ENCODE measurements around the gene RASGRP3. TPM values are rescaled to one million over a fixed set of nuclear protein-coding genes. Genes with fewer than 3 reads are reported as not detected.
"Not testable (repeated sequence)": the region's sequence is repeated elsewhere in the genome, so short reads cannot be mapped to it uniquely, and the experiment has no call there.

RASGRP3 gene
- total RNA-seq, 2 donors from 2014 or later: 0.73 to 21.0 TPM

DNA sequence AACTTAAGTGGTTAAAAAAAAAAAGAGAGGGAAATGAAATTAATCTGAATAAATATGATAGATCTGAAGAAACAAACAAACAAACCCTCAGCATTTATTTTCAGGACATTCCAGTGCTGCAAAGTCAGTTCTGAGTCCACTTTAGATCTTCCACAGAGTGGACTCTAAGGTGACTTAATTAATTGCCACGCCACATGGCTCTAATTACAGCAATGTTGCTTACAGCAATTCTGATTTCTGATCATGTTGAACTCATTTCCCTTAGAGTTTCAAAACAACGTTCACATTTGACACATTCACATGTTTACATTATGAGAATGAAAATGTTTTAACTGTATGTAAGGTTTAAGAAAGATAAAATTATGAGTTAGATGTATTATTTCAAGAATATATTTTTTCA lies 38.6 kb upstream of the RASGRP3 start:
- intact Hi-C loops (cut with DNase I): loop anchor here (5.0 kb wide), 1 partner anchor 406 kb away; no protein-coding TSS in a partner anchor
- no peaks in the 10 kb centered on the region for H3K4me1 ChIP-seq (replicated peaks)
- H3K9me3 ChIP-seq: no peaks in the 10 kb centered on the region
- no peaks in the 10 kb centered on the region for H3K27me3 ChIP-seq (replicated peaks; ENCODE audit: insufficient read depth)
- 56% methylated on average over 2 of the region's 2 CpGs for WGBS
- H3K4me3 ChIP-seq: no peak overlapping the region
- TF ChIP-seq, protein P1, sequence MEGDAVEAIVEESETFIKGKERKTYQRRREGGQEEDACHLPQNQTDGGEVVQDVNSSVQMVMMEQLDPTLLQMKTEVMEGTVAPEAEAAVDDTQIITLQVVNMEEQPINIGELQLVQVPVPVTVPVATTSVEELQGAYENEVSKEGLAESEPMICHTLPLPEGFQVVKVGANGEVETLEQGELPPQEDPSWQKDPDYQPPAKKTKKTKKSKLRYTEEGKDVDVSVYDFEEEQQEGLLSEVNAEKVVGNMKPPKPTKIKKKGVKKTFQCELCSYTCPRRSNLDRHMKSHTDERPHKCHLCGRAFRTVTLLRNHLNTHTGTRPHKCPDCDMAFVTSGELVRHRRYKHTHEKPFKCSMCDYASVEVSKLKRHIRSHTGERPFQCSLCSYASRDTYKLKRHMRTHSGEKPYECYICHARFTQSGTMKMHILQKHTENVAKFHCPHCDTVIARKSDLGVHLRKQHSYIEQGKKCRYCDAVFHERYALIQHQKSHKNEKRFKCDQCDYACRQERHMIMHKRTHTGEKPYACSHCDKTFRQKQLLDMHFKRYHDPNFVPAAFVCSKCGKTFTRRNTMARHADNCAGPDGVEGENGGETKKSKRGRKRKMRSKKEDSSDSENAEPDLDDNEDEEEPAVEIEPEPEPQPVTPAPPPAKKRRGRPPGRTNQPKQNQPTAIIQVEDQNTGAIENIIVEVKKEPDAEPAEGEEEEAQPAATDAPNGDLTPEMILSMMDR (IDR thresholded peaks at IDR 0.05): no peak
- TF ChIP-seq POLR2A (IDR thresholded peaks at IDR 0.05) (no peak), POLR2AphosphoS5 (IDR thresholded peaks at IDR 0.05) (no peak)
- H3K36me3 ChIP-seq: no peaks in the 10 kb centered on the region
- no peak for DNase-seq (ENCODE audit: low spot score)
- no peak overlapping the region for H3K27ac ChIP-seq

DNA sequence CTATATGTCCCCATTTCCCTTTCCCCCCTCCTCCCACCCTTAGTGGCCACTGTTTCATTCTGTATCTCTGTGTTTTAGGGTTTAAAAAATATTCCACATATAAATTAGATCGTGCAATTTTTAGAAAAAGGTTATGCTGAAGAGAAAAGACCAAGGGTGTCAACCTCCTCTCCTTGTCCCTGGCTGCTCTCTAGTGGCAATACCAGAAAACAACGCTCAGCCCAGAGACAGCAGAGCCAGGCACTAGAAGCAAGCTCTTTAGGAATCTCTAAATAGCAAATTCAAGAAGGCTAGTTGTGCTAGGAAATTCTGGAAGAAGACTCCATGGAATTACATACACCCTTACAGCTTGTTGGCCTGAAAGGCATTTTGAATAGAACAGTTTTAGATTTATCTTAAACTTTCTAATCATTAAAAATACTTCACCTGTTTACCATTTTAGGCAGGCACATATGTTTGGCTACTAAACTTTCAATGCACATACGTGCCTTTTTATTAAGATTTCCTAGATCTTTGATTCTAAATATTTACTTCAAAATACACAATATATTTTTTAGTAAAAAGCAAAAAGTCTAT lies 35.1 kb upstream of the RASGRP3 start:
- H3K27ac ChIP-seq: no peak overlapping the region

DNA sequence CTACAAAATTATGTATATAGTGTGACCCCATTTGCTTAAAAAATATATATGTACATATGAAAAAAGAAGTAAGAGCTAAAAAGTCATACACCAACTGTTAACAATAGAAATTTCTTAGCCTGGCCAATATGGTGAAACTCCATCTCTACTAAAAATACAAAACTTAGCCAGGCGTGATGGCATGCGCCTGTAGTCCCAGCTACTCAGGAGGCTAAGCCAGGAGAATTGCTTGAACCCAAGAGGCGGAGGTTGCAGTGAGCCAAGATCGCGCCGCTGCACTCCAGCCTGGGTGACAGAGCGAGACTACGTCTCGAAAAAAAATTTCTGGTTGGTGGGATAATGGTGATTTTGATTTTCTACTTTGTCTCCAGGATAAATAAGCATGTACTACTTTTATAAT lies 34.4 kb upstream of the RASGRP3 start:
- H3K27me3 ChIP-seq (replicated peaks; ENCODE audit: insufficient read depth); H3K9me3 ChIP-seq; DNase-seq (ENCODE audit: low spot score); H3K4me1 ChIP-seq (replicated peaks); H3K4me3 ChIP-seq; H3K27ac ChIP-seq; intact Hi-C loops (cut with DNase I); H3K36me3 ChIP-seq: not testable (repeated sequence)
- WGBS: 96% methylated on average over 9 of the region's 9 CpGs

More for the DNA sequence above, 35.1 kb upstream of the RASGRP3 start:
- intact Hi-C loops (cut with DNase I): no loop called here
- no peak for DNase-seq (ENCODE audit: low spot score)
- no peaks in the 10 kb centered on the region for H3K4me1 ChIP-seq (replicated peaks)
- TF ChIP-seq, protein P1 (IDR thresholded peaks at IDR 0.05): peak in 2 of 4 experiments; percentile 37 to 39
- TF ChIP-seq POLR2AphosphoS5 (IDR thresholded peaks at IDR 0.05): no peak
- no peak overlapping the region for H3K4me3 ChIP-seq
- no peaks in the 10 kb centered on the region for H3K27me3 ChIP-seq (replicated peaks; ENCODE audit: insufficient read depth)
- H3K9me3 ChIP-seq: no peaks in the 10 kb centered on the region
- H3K36me3 ChIP-seq: no peaks in the 10 kb centered on the region
- WGBS: 38% methylated on average over 3 of the region's 3 CpGs

DNA sequence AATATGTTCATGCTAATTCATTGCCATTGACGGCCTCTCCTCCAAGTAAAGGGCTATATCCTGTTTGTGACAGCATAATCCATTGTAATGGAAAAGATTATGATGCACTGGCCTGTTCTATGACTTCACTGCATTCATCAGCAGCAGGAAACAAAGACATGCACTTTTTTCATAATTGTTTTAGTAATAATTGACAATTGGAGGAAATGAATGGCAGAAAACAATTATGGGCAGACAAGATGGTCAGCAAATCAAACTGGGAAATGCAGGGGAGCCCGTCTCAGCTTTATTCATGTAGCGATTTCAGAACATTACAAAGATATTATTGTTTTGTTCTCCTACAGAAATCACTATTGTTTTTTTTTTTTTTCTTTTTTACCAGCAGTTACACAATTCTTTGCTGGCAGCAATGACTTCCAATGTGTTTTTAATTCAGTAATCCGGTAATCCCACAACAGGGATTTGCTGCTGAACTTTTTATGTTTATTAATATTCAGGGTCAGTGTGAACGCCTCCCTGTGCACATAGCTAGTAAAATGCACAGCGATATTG lies 33.8 kb upstream of the RASGRP3 start:
- Histone ChIP-seq H3K4me1 (replicated peaks) (no peaks in the 10 kb centered on the region), H3K27ac (no peak overlapping the region), H3K9me3 (no peaks in the 10 kb centered on the region), H3K27me3 (replicated peaks; ENCODE audit: insufficient read depth) (no peaks in the 10 kb centered on the region), H3K4me3 (no peak overlapping the region), H3K36me3 (no peaks in the 10 kb centered on the region)
- no peak for DNase-seq (ENCODE audit: low spot score)
- intact Hi-C loops (cut with DNase I): no loop called here
- WGBS: 72% methylated on average over 6 of the region's 6 CpGs
- TF ChIP-seq POLR2AphosphoS5 (IDR thresholded peaks at IDR 0.05) (no peak), POLR2A (IDR thresholded peaks at IDR 0.05) (no peak)
- TF ChIP-seq, protein P1 (IDR thresholded peaks at IDR 0.05): no peak

DNA sequence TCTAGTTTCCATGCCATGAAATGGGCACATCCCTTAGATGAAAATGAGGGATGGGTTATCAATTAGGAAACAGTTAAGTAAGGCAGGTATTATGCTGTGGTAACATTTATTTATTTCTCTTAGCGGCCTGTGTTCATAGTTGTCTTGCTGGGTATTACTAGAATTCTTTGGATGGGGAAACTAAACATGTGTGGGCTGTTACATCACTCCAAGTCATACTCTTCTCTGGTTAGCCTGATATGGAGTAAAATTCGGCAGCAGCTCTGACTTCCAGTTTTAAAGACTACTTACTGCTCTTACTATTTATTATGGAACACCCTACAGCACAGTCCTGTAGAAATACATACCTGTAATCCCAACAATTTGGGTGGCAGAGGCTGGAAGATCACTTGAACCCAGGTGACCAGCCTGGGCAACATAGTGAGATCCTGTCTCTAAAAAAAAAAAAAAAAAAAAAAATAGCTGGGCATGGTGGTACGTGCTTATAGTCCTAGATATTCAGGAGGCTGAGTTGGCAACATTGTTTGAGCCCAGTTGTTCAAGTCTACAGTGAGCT lies 33.1 kb upstream of the RASGRP3 start:
- intact Hi-C loops (cut with DNase I): no loop called here
- Histone ChIP-seq H3K36me3 (no peaks in the 10 kb centered on the region), H3K27me3 (replicated peaks; ENCODE audit: insufficient read depth) (no peaks in the 10 kb centered on the region), H3K27ac (no peak overlapping the region), H3K4me1 (replicated peaks) (no peaks in the 10 kb centered on the region), H3K9me3 (no peaks in the 10 kb centered on the region), H3K4me3 (no peak overlapping the region)
- WGBS: 87% methylated on average over 3 of the region's 3 CpGs
- no peak for DNase-seq (ENCODE audit: low spot score)
- no peak for TF ChIP-seq POLR2A (IDR thresholded peaks at IDR 0.05)
- TF ChIP-seq POLR2AphosphoS5 (IDR thresholded peaks at IDR 0.05): no peak
- TF ChIP-seq, protein P1 (IDR thresholded peaks at IDR 0.05): no peak
